Measurements from ENCODE around the gene CCDC171. TPM values are rescaled to one million over a fixed set of nuclear protein-coding genes. Genes with fewer than 3 reads are reported as not detected.
"Not testable (repeated sequence)": the region's sequence is repeated elsewhere in the genome, so short reads cannot be mapped to it uniquely, and the experiment has no call there.

The CCDC171 gene
- total RNA-seq, 1 donor from 2014 or later, result 1.6 TPM

GRCh38 chr9:15693701-15694100, 140.9 kb downstream of the CCDC171 start:
- no peak for DNase-seq (ENCODE audit: low read depth)
- no peaks in the 10 kb centered on the region for H3K27me3 ChIP-seq (ENCODE audit: control insufficient read depth, insufficient read depth, low read length)
- H3K36me3 ChIP-seq (ENCODE audit: control insufficient read depth, insufficient read depth, low read length), result no peaks in the 10 kb centered on the region
- no peak for TF ChIP-seq CTCF (IDR thresholded peaks at IDR 0.05; ENCODE audit: insufficient read depth, low read length, severe bottlenecking)
- no peak for FAIRE-seq
- no peak overlapping the region for H3K4me3 ChIP-seq (ENCODE audit: low read depth, low read length)

GRCh38 chr9:15696979-15697378, 144.1 kb downstream of the CCDC171 start:
- no peak for TF ChIP-seq CTCF (IDR thresholded peaks at IDR 0.05; ENCODE audit: insufficient read depth, low read length, severe bottlenecking)
- DNase-seq (ENCODE audit: low read depth), result no peak
- no peak for FAIRE-seq

GRCh38 chr9:15697446-15697851, 144.6 kb downstream of the CCDC171 start:
- DNase-seq (ENCODE audit: low read depth) (peak; percentile 65), FAIRE-seq (no peak)
- TF ChIP-seq CTCF (IDR thresholded peaks at IDR 0.05; ENCODE audit: insufficient read depth, low read length, severe bottlenecking), result no peak
- no peaks in the 10 kb centered on the region for H3K27me3 ChIP-seq (ENCODE audit: control insufficient read depth, insufficient read depth, low read length)
- no peaks in the 10 kb centered on the region for H3K36me3 ChIP-seq (ENCODE audit: control insufficient read depth, insufficient read depth, low read length)
- no peak overlapping the region for H3K4me3 ChIP-seq (ENCODE audit: low read depth, low read length)

More at GRCh38 chr9:15696979-15697378, 144.1 kb downstream of the CCDC171 start:
- Histone ChIP-seq H3K4me3 (ENCODE audit: low read depth, low read length) (no peak overlapping the region), H3K27me3 (ENCODE audit: control insufficient read depth, insufficient read depth, low read length) (no peaks in the 10 kb centered on the region), H3K36me3 (ENCODE audit: control insufficient read depth, insufficient read depth, low read length) (no peaks in the 10 kb centered on the region)

GRCh38 chr9:15699876-15700559, 147.2 kb downstream of the CCDC171 start:
- FAIRE-seq; DNase-seq (ENCODE audit: low read depth); H3K27me3 ChIP-seq (ENCODE audit: control insufficient read depth, insufficient read depth, low read length); H3K4me3 ChIP-seq (ENCODE audit: low read depth, low read length); H3K36me3 ChIP-seq (ENCODE audit: control insufficient read depth, insufficient read depth, low read length): not testable (repeated sequence)

GRCh38 chr9:15707000-15707399, 154.2 kb downstream of the CCDC171 start:
- DNase-seq (ENCODE audit: low read depth) (no peak), FAIRE-seq (no peak)
- Histone ChIP-seq H3K36me3 (ENCODE audit: control insufficient read depth, insufficient read depth, low read length) (no peaks in the 10 kb centered on the region), H3K4me3 (ENCODE audit: low read depth, low read length) (no peak overlapping the region), H3K27me3 (ENCODE audit: control insufficient read depth, insufficient read depth, low read length) (no peaks in the 10 kb centered on the region)
- no peak for TF ChIP-seq CTCF (IDR thresholded peaks at IDR 0.05; ENCODE audit: insufficient read depth, low read length, severe bottlenecking)

GRCh38 chr9:15711531-15711930, 158.7 kb downstream of the CCDC171 start:
- no peaks in the 10 kb centered on the region for H3K27me3 ChIP-seq (ENCODE audit: control insufficient read depth, insufficient read depth, low read length)
- TF ChIP-seq CTCF (IDR thresholded peaks at IDR 0.05; ENCODE audit: insufficient read depth, low read length, severe bottlenecking), result no peak
- no peak overlapping the region for H3K4me3 ChIP-seq (ENCODE audit: low read depth, low read length)
- FAIRE-seq (no peak), DNase-seq (ENCODE audit: low read depth) (peak; percentile 7)
- no peaks in the 10 kb centered on the region for H3K36me3 ChIP-seq (ENCODE audit: control insufficient read depth, insufficient read depth, low read length)
